Panc1 (cell line): ENCODE data around the gene SBNO2.

Experiments
- POLR2AphosphoS5 ChIP-seq: IDR thresholded peaks from 2 replicates; pipeline ENCODE4 v1.6.1; 2012; ENCODE audit warnings: mild to moderate bottlenecking, low read depth, low read length, moderate library complexity
- SIN3A ChIP-seq: IDR thresholded peaks from 2 replicates; pipeline ENCODE4 v1.6.1; 2012; ENCODE audit warnings: low read depth, mild to moderate bottlenecking, low read length, moderate library complexity, borderline replicate concordance; ENCODE audit not compliant: insufficient read depth
- TCF7L2 ChIP-seq: IDR thresholded peaks from 2 replicates; pipeline ENCODE4 v1.6.1; 2011; ENCODE audit warnings: mild to moderate bottlenecking, low read depth, low read length, inconsistent platforms
- TF ChIP-seq, protein P1 (sequence below): fragments of 450-650 bp; IDR thresholded peaks from 2 replicates; pipeline ENCODE4 v1.5.1; 2017; ENCODE audit warnings: mild to moderate bottlenecking

DNA sequence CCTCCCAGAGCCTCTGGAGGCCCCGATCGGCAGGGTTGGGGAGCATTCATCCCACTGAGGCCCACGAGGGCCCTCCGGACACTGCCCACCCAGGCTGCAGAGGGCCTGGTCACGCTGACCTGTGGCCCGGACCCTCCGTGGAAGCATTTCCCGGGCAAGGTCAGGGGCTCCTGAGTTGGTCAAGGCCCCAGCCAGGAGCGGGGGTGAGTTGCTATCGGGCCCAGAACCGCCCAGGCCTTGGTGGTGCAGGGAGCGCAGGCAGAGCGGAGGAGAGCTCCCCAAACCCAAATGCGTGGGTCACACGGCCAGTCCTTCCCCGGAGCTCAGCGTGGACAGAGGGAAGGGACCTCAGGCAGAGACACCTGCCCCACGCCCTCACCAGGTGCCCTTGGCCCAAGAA, 44.5 kb downstream of the SBNO2 start:
- TF ChIP-seq, protein P1, sequence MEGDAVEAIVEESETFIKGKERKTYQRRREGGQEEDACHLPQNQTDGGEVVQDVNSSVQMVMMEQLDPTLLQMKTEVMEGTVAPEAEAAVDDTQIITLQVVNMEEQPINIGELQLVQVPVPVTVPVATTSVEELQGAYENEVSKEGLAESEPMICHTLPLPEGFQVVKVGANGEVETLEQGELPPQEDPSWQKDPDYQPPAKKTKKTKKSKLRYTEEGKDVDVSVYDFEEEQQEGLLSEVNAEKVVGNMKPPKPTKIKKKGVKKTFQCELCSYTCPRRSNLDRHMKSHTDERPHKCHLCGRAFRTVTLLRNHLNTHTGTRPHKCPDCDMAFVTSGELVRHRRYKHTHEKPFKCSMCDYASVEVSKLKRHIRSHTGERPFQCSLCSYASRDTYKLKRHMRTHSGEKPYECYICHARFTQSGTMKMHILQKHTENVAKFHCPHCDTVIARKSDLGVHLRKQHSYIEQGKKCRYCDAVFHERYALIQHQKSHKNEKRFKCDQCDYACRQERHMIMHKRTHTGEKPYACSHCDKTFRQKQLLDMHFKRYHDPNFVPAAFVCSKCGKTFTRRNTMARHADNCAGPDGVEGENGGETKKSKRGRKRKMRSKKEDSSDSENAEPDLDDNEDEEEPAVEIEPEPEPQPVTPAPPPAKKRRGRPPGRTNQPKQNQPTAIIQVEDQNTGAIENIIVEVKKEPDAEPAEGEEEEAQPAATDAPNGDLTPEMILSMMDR = no peak
- TF ChIP-seq SIN3A = no peak
- no peak for TF ChIP-seq TCF7L2
- no peak for TF ChIP-seq POLR2AphosphoS5
